ENCODE results near the gene CUBN. TPM values are rescaled to one million over a fixed set of nuclear protein-coding genes. Genes with fewer than 3 reads are reported as not detected.
A peak's percentile ranks its signal among the peaks of the same experiment; 100 is the strongest.

Gene CUBN
- total RNA-seq, 1 donor, result 1.1 TPM

DNA sequence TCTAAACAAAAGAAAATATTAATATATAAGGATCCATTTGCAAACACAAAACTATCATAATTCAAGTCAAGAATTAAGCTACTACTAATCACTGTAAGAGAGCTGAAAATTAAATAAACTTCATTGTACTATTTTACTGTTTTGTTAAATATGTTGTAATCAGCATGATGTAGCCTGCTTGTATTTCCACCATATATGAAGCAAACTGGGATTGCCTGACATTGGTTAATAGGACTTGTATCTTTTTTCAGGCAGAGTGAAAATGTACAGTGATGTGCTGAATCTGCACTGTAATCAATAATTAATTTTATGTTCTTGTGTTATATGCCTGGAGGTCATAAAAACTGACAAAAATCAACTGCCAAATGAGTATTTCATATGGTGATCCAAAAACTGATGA is 46.5 kb upstream of the CUBN start:
- Histone ChIP-seq H3K4me3 (ENCODE audit: insufficient read depth, low read length) (no peak overlapping the region), H3K9me3 (ENCODE audit: low read depth, low read length) (no peaks in the 10 kb centered on the region), H3K36me3 (ENCODE audit: insufficient read depth, low read length) (no peaks in the 10 kb centered on the region), H2AFZ (ENCODE audit: low read length) (peak overlapping the region; percentile 87), H4K20me1 (ENCODE audit: insufficient read depth, low read length) (no peaks in the 10 kb centered on the region), H3K4me2 (ENCODE audit: insufficient read depth, low read length) (no peak overlapping the region), H3K4me1 (ENCODE audit: insufficient read depth, low read length) (peaks cover 20% of the 10 kb centered on the region), H3K27me3 (ENCODE audit: insufficient read depth, low read length) (no peaks in the 10 kb centered on the region), H3K27ac (ENCODE audit: low read depth, low read length) (peak overlapping the region; percentile 47), H3K79me2 (ENCODE audit: insufficient read depth, low read length) (no peaks in the 10 kb centered on the region)
- TF ChIP-seq, protein P1, sequence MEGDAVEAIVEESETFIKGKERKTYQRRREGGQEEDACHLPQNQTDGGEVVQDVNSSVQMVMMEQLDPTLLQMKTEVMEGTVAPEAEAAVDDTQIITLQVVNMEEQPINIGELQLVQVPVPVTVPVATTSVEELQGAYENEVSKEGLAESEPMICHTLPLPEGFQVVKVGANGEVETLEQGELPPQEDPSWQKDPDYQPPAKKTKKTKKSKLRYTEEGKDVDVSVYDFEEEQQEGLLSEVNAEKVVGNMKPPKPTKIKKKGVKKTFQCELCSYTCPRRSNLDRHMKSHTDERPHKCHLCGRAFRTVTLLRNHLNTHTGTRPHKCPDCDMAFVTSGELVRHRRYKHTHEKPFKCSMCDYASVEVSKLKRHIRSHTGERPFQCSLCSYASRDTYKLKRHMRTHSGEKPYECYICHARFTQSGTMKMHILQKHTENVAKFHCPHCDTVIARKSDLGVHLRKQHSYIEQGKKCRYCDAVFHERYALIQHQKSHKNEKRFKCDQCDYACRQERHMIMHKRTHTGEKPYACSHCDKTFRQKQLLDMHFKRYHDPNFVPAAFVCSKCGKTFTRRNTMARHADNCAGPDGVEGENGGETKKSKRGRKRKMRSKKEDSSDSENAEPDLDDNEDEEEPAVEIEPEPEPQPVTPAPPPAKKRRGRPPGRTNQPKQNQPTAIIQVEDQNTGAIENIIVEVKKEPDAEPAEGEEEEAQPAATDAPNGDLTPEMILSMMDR (IDR thresholded peaks at IDR 0.05; ENCODE audit: extremely low read depth, low read depth, low read length), result no peak
- no peak for DNase-seq (ENCODE audit: insufficient read length, low spot score, missing footprints)

DNA sequence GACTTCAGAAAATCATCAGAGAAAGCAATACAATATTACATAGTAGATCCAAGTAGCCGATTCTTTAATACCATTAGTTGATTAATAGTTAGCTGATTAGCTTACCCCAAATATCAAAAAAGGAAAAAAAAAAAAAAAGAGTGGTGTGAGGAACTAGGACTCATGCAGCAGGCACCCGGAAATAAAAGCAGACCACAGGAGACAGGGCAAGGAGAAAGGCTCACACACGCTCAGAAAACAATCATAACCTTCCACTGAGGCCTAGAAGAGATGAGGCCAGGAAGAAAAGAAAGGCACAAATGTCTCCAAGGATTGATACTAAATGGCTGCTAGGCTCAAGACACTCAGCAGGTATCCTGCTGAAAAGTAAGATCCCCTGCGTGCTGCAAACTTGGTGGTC is 45.9 kb upstream of the CUBN start:
- H3K36me3 ChIP-seq (ENCODE audit: insufficient read depth, low read length), result no peaks in the 10 kb centered on the region
- no peaks in the 10 kb centered on the region for H3K9me3 ChIP-seq (ENCODE audit: low read depth, low read length)
- peak overlapping the region; percentile 47 for H3K27ac ChIP-seq (ENCODE audit: low read depth, low read length)
- peaks cover 20% of the 10 kb centered on the region for H3K4me1 ChIP-seq (ENCODE audit: insufficient read depth, low read length)
- H3K27me3 ChIP-seq (ENCODE audit: insufficient read depth, low read length), result no peaks in the 10 kb centered on the region
- H3K4me2 ChIP-seq (ENCODE audit: insufficient read depth, low read length), result peak overlapping the region; percentile 72
- peak overlapping the region; percentile 43 for H3K4me3 ChIP-seq (ENCODE audit: insufficient read depth, low read length)
- H4K20me1 ChIP-seq (ENCODE audit: insufficient read depth, low read length), result no peaks in the 10 kb centered on the region
- peak overlapping the region; percentile 87 for H2AFZ ChIP-seq (ENCODE audit: low read length)
- peak; percentile 34 for DNase-seq (ENCODE audit: insufficient read length, low spot score, missing footprints)
- TF ChIP-seq, protein P1 (IDR thresholded peaks at IDR 0.05; ENCODE audit: extremely low read depth, low read depth, low read length), result no peak
- no peaks in the 10 kb centered on the region for H3K79me2 ChIP-seq (ENCODE audit: insufficient read depth, low read length)

DNA sequence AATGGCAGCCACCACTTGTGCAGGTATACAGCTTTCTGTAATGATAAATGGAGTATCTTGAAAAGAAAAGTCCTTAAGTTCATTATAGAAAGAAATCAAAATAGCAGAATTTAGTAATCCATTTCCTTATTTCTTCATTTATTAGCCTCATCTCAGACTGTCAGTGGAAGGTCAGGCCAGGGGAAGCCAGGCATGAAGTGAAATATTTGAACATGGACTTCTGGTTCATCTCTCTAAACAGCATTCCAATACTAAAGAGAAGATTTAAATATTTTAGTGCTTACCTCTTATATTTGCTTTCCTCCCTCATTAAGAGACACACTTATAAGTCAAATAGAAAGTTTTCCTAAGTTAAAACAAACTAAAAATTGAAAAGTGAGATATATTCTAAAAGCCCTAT is 45.0 kb upstream of the CUBN start:
- Histone ChIP-seq H3K27me3 (ENCODE audit: insufficient read depth, low read length) (no peaks in the 10 kb centered on the region), H3K4me1 (ENCODE audit: insufficient read depth, low read length) (peaks cover 20% of the 10 kb centered on the region), H3K27ac (ENCODE audit: low read depth, low read length) (no peak overlapping the region), H3K79me2 (ENCODE audit: insufficient read depth, low read length) (no peaks in the 10 kb centered on the region), H3K4me3 (ENCODE audit: insufficient read depth, low read length) (no peak overlapping the region), H2AFZ (ENCODE audit: low read length) (peak overlapping the region; percentile 20), H3K36me3 (ENCODE audit: insufficient read depth, low read length) (no peaks in the 10 kb centered on the region), H3K9me3 (ENCODE audit: low read depth, low read length) (no peaks in the 10 kb centered on the region), H3K4me2 (ENCODE audit: insufficient read depth, low read length) (no peak overlapping the region), H4K20me1 (ENCODE audit: insufficient read depth, low read length) (no peaks in the 10 kb centered on the region)
- TF ChIP-seq, protein P1 (IDR thresholded peaks at IDR 0.05; ENCODE audit: extremely low read depth, low read depth, low read length), result no peak
- no peak for DNase-seq (ENCODE audit: insufficient read length, low spot score, missing footprints)

DNA sequence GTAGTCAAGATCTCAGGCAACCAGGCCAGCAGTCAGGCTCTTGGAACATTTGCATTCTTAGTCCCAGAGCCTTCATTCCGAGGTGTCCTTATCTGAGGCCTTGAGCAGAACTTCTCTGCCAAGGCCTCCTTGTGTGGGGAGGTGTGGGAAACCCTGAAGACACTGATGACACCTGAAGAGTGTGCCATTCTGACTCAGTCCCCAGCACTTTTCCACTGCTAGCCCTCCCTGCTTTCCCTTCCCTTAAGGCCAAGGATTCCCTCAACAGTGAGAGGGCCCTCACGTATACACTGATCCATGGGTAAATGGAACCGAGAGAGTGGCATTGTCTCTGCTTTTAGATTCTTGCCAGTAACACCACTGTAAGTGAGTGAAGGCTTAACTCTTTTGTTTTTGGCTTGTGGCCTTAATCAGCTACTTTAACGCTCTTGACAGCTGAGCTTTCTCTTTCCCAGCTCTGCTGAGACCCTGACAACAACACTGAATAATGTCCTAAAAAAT is 41.6 kb upstream of the CUBN start:
- Histone ChIP-seq H2AFZ (ENCODE audit: low read length) (no peak overlapping the region), H3K4me3 (ENCODE audit: insufficient read depth, low read length) (no peak overlapping the region), H3K4me1 (ENCODE audit: insufficient read depth, low read length) (peaks cover 13% of the 10 kb centered on the region), H3K27me3 (ENCODE audit: insufficient read depth, low read length) (no peaks in the 10 kb centered on the region), H3K36me3 (ENCODE audit: insufficient read depth, low read length) (no peaks in the 10 kb centered on the region), H3K79me2 (ENCODE audit: insufficient read depth, low read length) (no peaks in the 10 kb centered on the region), H3K4me2 (ENCODE audit: insufficient read depth, low read length) (no peak overlapping the region), H3K9me3 (ENCODE audit: low read depth, low read length) (no peaks in the 10 kb centered on the region), H3K27ac (ENCODE audit: low read depth, low read length) (no peak overlapping the region), H4K20me1 (ENCODE audit: insufficient read depth, low read length) (no peaks in the 10 kb centered on the region)
- no peak for DNase-seq (ENCODE audit: insufficient read length, low spot score, missing footprints)
- TF ChIP-seq, protein P1 (IDR thresholded peaks at IDR 0.05; ENCODE audit: extremely low read depth, low read depth, low read length), result no peak
